Muscle layer of colon (tissue), 2 donors: ENCODE data around the gene EXOC1.

Experiments
- H3K27ac ChIP-seq: one replicate; pipeline ENCODE4 v1.7.0; 2013; ENCODE audit warnings: low read depth, mild to moderate bottlenecking, low read length, moderate library complexity
- H3K27me3 ChIP-seq, 2 donors: one replicate each; pipeline ENCODE4 v1.7.0; 2013; ENCODE audit warnings: low read length in 2 of 2, mild to moderate bottlenecking in 2 of 2; ENCODE audit not compliant: insufficient read depth in 2 of 2, control insufficient read depth in 1 of 2
- H3K36me3 ChIP-seq: one replicate; pipeline ENCODE4 v1.7.0; 2013; ENCODE audit warnings: mild to moderate bottlenecking, low read length; ENCODE audit not compliant: insufficient read depth
- H3K4me1 ChIP-seq: one replicate; pipeline ENCODE4 v1.7.0; 2013; ENCODE audit warnings: mild to moderate bottlenecking, low read length; ENCODE audit not compliant: insufficient read depth
- H3K4me3 ChIP-seq, 2 donors: one replicate each; pipeline ENCODE4 v1.7.0; 2013; ENCODE audit warnings: low read length in 2 of 2, low read depth in 1 of 2, mild to moderate bottlenecking in 1 of 2, moderate library complexity in 1 of 2
- H3K9ac ChIP-seq: one replicate; pipeline ENCODE4 v1.7.0; 2013; ENCODE audit warnings: low read length
- H3K9me3 ChIP-seq: one replicate; pipeline ENCODE4 v1.7.0; 2013; ENCODE audit warnings: mild to moderate bottlenecking, low read length
- donor health status: abdominal sarcoma.
- donor health status: Adenocarcinoma of cecum.

The EXOC1 gene

GRCh38 chr4:55879224-55879623 is 25.8 kb downstream of the EXOC1 start:
- peaks cover 30% of the 10 kb centered on the region for H3K36me3 ChIP-seq

GRCh38 chr4:55880652-55881280 is 27.3 kb downstream of the EXOC1 start:
- H3K9me3 ChIP-seq = no peaks in the 10 kb centered on the region
- H3K9ac ChIP-seq = no peak overlapping the region
- no peaks in the 10 kb centered on the region for H3K27me3 ChIP-seq
- no peak overlapping the region for H3K4me3 ChIP-seq
- H3K27ac ChIP-seq = no peak overlapping the region
- H3K4me1 ChIP-seq = no peaks in the 10 kb centered on the region
- peaks cover 35% of the 10 kb centered on the region for H3K36me3 ChIP-seq

More at GRCh38 chr4:55879224-55879623, 25.8 kb downstream of the EXOC1 start:
- Histone ChIP-seq H3K27me3 (no peaks in the 10 kb centered on the region), H3K9ac (no peak overlapping the region), H3K27ac (no peak overlapping the region), H3K4me3 (no peak overlapping the region), H3K9me3 (no peaks in the 10 kb centered on the region), H3K4me1 (no peaks in the 10 kb centered on the region)

- no peaks in the 10 kb centered on the region for H3K4me1 ChIP-seq
These were observed 30.8 kb downstream of the EXOC1 start for GRCh38 chr4:55884093-55884850.

GRCh38 chr4:55884851-55885219 is 31.4 kb downstream of the EXOC1 start:
- no peak overlapping the region for H3K9ac ChIP-seq
- H3K4me3 ChIP-seq = no peak overlapping the region

More at GRCh38 chr4:55884093-55884850, 30.8 kb downstream of the EXOC1 start:
- Histone ChIP-seq H3K9me3 (no peaks in the 10 kb centered on the region), H3K27ac (no peak overlapping the region), H3K27me3 (no peaks in the 10 kb centered on the region), H3K4me3 (no peak overlapping the region), H3K36me3 (peaks cover 21% of the 10 kb centered on the region), H3K9ac (no peak overlapping the region)

GRCh38 chr4:55887594-55887993 is 34.1 kb downstream of the EXOC1 start:
- Histone ChIP-seq H3K9ac (no peak overlapping the region), H3K9me3 (no peaks in the 10 kb centered on the region), H3K27ac (no peak overlapping the region), H3K36me3 (peaks cover 22% of the 10 kb centered on the region), H3K4me1 (no peaks in the 10 kb centered on the region), H3K4me3 (no peak overlapping the region), H3K27me3 (no peaks in the 10 kb centered on the region)

More at GRCh38 chr4:55884851-55885219, 31.4 kb downstream of the EXOC1 start:
- H3K27ac ChIP-seq = no peak overlapping the region
- no peaks in the 10 kb centered on the region for H3K4me1 ChIP-seq
- peaks cover 24% of the 10 kb centered on the region for H3K36me3 ChIP-seq
- no peaks in the 10 kb centered on the region for H3K9me3 ChIP-seq
- no peaks in the 10 kb centered on the region for H3K27me3 ChIP-seq

GRCh38 chr4:55892156-55892555 is 38.7 kb downstream of the EXOC1 start:
- no peak overlapping the region for H3K4me3 ChIP-seq
- H3K9ac ChIP-seq = no peak overlapping the region
- H3K27me3 ChIP-seq = no peaks in the 10 kb centered on the region
- H3K9me3 ChIP-seq = no peaks in the 10 kb centered on the region
- no peak overlapping the region for H3K27ac ChIP-seq
- H3K36me3 ChIP-seq = peaks cover 30% of the 10 kb centered on the region
- no peaks in the 10 kb centered on the region for H3K4me1 ChIP-seq

GRCh38 chr4:55896622-55897021 is 43.2 kb downstream of the EXOC1 start:
- no peak overlapping the region for H3K4me3 ChIP-seq

GRCh38 chr4:55902677-55903076 is 49.2 kb downstream of the EXOC1 start:
- Histone ChIP-seq H3K27me3 (no peaks in the 10 kb centered on the region), H3K4me3 (no peak overlapping the region), H3K4me1 (no peaks in the 10 kb centered on the region), H3K9ac (no peak overlapping the region), H3K27ac (no peak overlapping the region), H3K9me3 (no peaks in the 10 kb centered on the region), H3K36me3 (peaks cover 12% of the 10 kb centered on the region)

More at GRCh38 chr4:55896622-55897021, 43.2 kb downstream of the EXOC1 start:
- H3K27ac ChIP-seq = no peak overlapping the region
- H3K9me3 ChIP-seq = no peaks in the 10 kb centered on the region
- H3K27me3 ChIP-seq = no peaks in the 10 kb centered on the region
- H3K36me3 ChIP-seq = peaks cover 15% of the 10 kb centered on the region
- no peak overlapping the region for H3K9ac ChIP-seq
- no peaks in the 10 kb centered on the region for H3K4me1 ChIP-seq

GRCh38 chr4:55903577-55903976 is 50.1 kb downstream of the EXOC1 start:
- Histone ChIP-seq H3K4me1 (no peaks in the 10 kb centered on the region), H3K9me3 (no peaks in the 10 kb centered on the region), H3K27ac (no peak overlapping the region), H3K9ac (no peak overlapping the region), H3K4me3 (no peak overlapping the region), H3K27me3 (no peaks in the 10 kb centered on the region), H3K36me3 (peaks cover 12% of the 10 kb centered on the region)

GRCh38 chr4:55904576-55904975 is 51.1 kb downstream of the EXOC1 start:
- Histone ChIP-seq H3K4me1 (no peaks in the 10 kb centered on the region), H3K9me3 (no peaks in the 10 kb centered on the region), H3K36me3 (peaks cover 12% of the 10 kb centered on the region), H3K27me3 (no peaks in the 10 kb centered on the region), H3K4me3 (no peak overlapping the region), H3K9ac (no peak overlapping the region), H3K27ac (no peak overlapping the region)

- H3K4me1 ChIP-seq = no peaks in the 10 kb centered on the region
- no peak overlapping the region for H3K4me3 ChIP-seq
- H3K27ac ChIP-seq = no peak overlapping the region
- H3K27me3 ChIP-seq = no peaks in the 10 kb centered on the region
- H3K9ac ChIP-seq = no peak overlapping the region
- peaks cover 10% of the 10 kb centered on the region for H3K36me3 ChIP-seq
- no peaks in the 10 kb centered on the region for H3K9me3 ChIP-seq
These were observed 52.9 kb downstream of the EXOC1 start for GRCh38 chr4:55906323-55906722.

- Histone ChIP-seq H3K9me3 (no peaks in the 10 kb centered on the region), H3K4me3 (no peak overlapping the region), H3K9ac (no peak overlapping the region), H3K36me3 (peaks cover 10% of the 10 kb centered on the region), H3K27me3 (no peaks in the 10 kb centered on the region), H3K27ac (no peak overlapping the region), H3K4me1 (no peaks in the 10 kb centered on the region)
These were observed 53.5 kb downstream of the EXOC1 start for GRCh38 chr4:55906989-55907388.
